ENCODE data around the gene INPP4B.

DNA sequence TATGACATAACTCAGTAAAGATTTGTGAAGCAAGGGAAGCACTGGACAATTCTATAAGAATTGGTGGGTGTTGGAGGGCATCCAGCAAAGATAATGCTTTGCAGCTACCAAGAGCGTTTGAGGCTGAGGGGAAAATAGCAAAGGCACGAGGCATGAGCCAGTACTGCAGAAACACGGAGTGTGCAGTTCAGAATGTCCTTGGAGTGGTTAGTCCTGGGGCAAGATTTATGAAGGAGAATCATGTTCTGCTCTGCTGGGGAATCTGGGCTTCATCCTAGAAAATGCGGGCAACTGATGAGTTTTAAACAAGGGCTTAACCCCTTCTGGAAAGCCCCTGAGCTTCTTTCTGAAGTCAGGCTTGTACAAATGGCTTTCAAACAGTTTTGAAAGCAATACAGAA is 757.2 kb downstream of the INPP4B start:
- TF ChIP-seq, protein P1, sequence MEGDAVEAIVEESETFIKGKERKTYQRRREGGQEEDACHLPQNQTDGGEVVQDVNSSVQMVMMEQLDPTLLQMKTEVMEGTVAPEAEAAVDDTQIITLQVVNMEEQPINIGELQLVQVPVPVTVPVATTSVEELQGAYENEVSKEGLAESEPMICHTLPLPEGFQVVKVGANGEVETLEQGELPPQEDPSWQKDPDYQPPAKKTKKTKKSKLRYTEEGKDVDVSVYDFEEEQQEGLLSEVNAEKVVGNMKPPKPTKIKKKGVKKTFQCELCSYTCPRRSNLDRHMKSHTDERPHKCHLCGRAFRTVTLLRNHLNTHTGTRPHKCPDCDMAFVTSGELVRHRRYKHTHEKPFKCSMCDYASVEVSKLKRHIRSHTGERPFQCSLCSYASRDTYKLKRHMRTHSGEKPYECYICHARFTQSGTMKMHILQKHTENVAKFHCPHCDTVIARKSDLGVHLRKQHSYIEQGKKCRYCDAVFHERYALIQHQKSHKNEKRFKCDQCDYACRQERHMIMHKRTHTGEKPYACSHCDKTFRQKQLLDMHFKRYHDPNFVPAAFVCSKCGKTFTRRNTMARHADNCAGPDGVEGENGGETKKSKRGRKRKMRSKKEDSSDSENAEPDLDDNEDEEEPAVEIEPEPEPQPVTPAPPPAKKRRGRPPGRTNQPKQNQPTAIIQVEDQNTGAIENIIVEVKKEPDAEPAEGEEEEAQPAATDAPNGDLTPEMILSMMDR (conservative IDR thresholded peaks at IDR 0.05; ENCODE audit: low read length), result no peak
- TF ChIP-seq EZH2phosphoT487 (IDR thresholded peaks at IDR 0.05; ENCODE audit: borderline replicate concordance, low read depth, low read length), result no peak
